ENCODE data around the gene EPHA4. TPM values are rescaled to one million over a fixed set of nuclear protein-coding genes. Genes with fewer than 3 reads are reported as not detected.

Gene EPHA4
- total and polyA plus RNA-seq, 2 of the 4 experiments (the other 2 are of a cell fraction), result 36.9 to 132 TPM

GRCh38 chr2:221571025-221571550 lies 1.0 kb downstream of the EPHA4 start (continued):
- TF ChIP-seq MAFK (IDR thresholded peaks at IDR 0.05; ENCODE audit: low read depth, low read length), result no peak

GRCh38 chr2:221570321-221570935 lies 1.7 kb downstream of the EPHA4 start:
- Histone ChIP-seq H2BK15ac (ENCODE audit: low read depth, low read length) (no peak overlapping the region), H3K56ac (ENCODE audit: extremely low read depth, insufficient read depth, low read length) (no peak overlapping the region), H2BK120ac (ENCODE audit: low read depth, low read length) (no peak overlapping the region), H4K8ac (ENCODE audit: low read depth in 2 of 2, low read length in 2 of 2) (no peak overlapping the region; a peak in 1 of 4 replicates), H4K91ac (ENCODE audit: insufficient read depth, low read depth, low read length) (no peak overlapping the region; the same call in 1 of the 2 replicates), H3K4me1 (ENCODE audit: control insufficient read depth, insufficient read depth, low read length) (peaks cover 3% of the 10 kb centered on the region), H3K23ac (ENCODE audit: low read depth, low read length) (peak overlapping the region; percentile 88), H2AFZ (replicated peaks; ENCODE audit: low read length, poor library complexity) (peak overlapping the region; percentile 87), H3K4me2 (ENCODE audit: low read depth, low read length) (peak overlapping the region; percentile 98), H2BK20ac (ENCODE audit: low read depth, low read length) (no peak overlapping the region), H3K4ac (ENCODE audit: low read depth, low read length) (peak overlapping the region; percentile 76; the same call in 1 of the 2 replicates), H3K4me3 (ENCODE audit: insufficient read depth, low read depth, low read length) (peak overlapping the region; percentile 92), H2AK5ac (ENCODE audit: low read depth, low read length) (peak overlapping the region; percentile 63; the same call in 1 of the 2 replicates), H3K18ac (ENCODE audit: low read depth, low read length) (no peak overlapping the region), H3K9me1 (ENCODE audit: insufficient read depth, low read length) (peaks cover 10% of the 10 kb centered on the region; the same call in 1 of the 2 replicates), H2AK9ac (replicated peaks; ENCODE audit: low read depth, low read length, poor library complexity) (peak overlapping the region; percentile 66), H3K27ac (ENCODE audit: insufficient read depth, low read length) (no peak overlapping the region), H3K9ac (ENCODE audit: low read depth, low read length) (peak overlapping the region; percentile 86), H3K27me3 (ENCODE audit: control insufficient read depth, insufficient read depth, low read length) (no peaks in the 10 kb centered on the region), H3K9me3 (ENCODE audit: control insufficient read depth, insufficient read depth, low read length) (no peaks in the 10 kb centered on the region), H3K79me1 (ENCODE audit: low read depth in 1 of 2, low read length in 2 of 2) (peaks cover 11 to 36% of the 10 kb centered on the region in 2 experiments; a peak in 3 of 4 replicates), H3K14ac (replicated peaks; ENCODE audit: low read depth, low read length) (peak overlapping the region; percentile 80; the same call in 1 of the 2 replicates), H4K5ac (ENCODE audit: low read depth, low read length) (no peak overlapping the region), H4K20me1 (ENCODE audit: insufficient read depth, low read length) (peaks cover 23% of the 10 kb centered on the region), H3K36me3 (ENCODE audit: control insufficient read depth, insufficient read depth, low read length) (peaks cover 4% of the 10 kb centered on the region; the same call in 1 of the 2 replicates), H2BK5ac (ENCODE audit: low read depth, low read length, poor library complexity, severe bottlenecking) (no peak overlapping the region)
- ATAC-seq (ENCODE audit: low read depth) (no peak), DNase-seq (peak; percentile 31)
- in situ Hi-C loops (cut with MboI; ENCODE audit: low sequenced_read_pairs) (loop anchor here (5.0 to 10.0 kb wide), 3 partner anchors 876 to 1843 kb away; no protein-coding TSS in a partner anchor), intact Hi-C loops (cut with micrococcal nuclease) (loop anchor here (5.0 to 10.0 kb wide), 14 partner anchors 113 to 1928 kb away; no protein-coding TSS in a partner anchor), dilution Hi-C loops (cut with HindIII; ENCODE audit: low sequenced_read_pairs, unreplicated experiment) (no loop called here)
- ChIA-PET CTCF (no interaction called here), POLR2A (ENCODE audit: unreplicated experiment) (no interaction called here)
- TSS peak; percentile 31 for BruUV-seq (replicated peaks)
- WGBS, 2 experiments (ENCODE audit: extremely low coverage in 2 of 2, insufficient read length in 1 of 2), result 5% methylated on average over 12 of the region's 30 CpGs; no CpG with 5 or more reads in 1 of the 2 experiments
- TF ChIP-seq CHD1 (IDR thresholded peaks at IDR 0.05; ENCODE audit: low read depth, low read length) (no peak), RAD21 (IDR thresholded peaks at IDR 0.05; ENCODE audit: low read length) (peak; percentile 49), CTCF (conservative IDR thresholded peaks at IDR 0.05; ENCODE audit: low read depth, low read length) (peak; percentile 35; the same call in 1 of the 2 replicates)
